ENCODE measurements around the gene PACSIN3.
"Not testable (repeated sequence)": the region's sequence is repeated elsewhere in the genome, so short reads cannot be mapped to it uniquely, and the experiment has no call there.

The PACSIN3 gene

GRCh38 chr11:47186076-47186699, at the start of gene PACSIN3:
Gene PACSIN3, minus strand, starts transcription at chr11:47186434. Its CDS starts 3,707 bp downstream, at chr11:47182727.
- no peak for DNase-seq

DNA sequence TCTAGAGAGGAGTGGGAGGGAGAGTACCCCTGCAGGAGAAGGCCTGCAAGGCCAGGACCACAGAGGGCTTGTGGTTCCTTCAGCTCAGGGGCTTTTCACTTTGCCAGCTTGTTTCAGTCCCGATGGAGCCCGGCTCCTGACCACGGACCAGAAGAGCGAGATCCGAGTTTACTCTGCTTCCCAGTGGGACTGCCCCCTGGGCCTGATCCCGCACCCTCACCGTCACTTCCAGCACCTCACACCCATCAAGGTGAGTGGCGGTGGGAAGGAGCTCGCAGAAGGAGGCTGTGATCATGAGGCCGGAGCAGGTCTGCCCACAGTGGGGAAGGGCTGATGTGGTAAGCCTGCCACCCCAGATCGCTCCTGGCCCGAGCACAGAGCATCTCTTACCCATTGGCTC, 48.9 kb upstream of the PACSIN3 start:
- no peak for DNase-seq

DNA sequence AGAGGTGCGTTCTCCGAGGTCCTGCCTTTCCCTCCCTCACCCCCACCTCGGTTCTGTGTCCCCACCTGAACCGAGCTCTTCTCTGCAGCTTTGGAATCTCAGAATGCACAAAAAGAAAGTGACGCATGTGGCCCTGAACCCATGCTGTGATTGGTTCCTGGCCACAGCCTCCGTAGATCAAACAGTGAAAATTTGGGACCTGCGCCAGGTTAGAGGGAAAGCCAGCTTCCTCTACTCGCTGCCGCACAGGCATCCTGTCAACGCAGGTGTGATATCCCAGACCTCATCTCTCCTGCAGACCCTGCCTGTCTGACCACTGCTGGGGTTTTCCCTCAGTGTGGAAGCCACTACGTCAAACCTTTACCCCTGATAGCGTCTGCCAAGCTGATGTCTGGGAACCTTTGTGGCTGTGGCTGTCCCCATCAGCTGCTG, 48.5 kb upstream of the PACSIN3 start:
- no peak for DNase-seq

- DNase-seq = no peak
These were observed 47.9 kb upstream of the PACSIN3 start for GRCh38 chr11:47233989-47234668.

DNA sequence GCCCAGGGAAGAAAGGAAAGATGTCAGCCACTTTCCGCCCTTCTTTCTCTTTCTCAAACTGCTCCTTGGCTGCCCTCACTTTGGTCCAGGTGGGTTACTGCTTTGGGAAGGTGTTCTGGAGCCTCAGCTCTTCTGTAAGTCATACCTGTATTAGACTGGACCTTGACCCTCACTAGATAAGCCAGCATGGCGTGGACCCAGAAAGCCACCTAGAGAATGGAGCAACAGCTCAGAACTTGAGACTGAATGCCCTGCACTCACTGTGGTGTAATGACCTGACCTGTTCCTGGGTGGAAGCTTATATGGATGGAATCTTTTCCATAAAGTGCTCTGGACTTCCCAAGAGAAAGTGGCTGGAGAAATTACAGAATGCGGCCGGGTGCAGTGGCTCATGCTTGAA, 46.8 kb upstream of the PACSIN3 start:
- no peak for DNase-seq

DNA sequence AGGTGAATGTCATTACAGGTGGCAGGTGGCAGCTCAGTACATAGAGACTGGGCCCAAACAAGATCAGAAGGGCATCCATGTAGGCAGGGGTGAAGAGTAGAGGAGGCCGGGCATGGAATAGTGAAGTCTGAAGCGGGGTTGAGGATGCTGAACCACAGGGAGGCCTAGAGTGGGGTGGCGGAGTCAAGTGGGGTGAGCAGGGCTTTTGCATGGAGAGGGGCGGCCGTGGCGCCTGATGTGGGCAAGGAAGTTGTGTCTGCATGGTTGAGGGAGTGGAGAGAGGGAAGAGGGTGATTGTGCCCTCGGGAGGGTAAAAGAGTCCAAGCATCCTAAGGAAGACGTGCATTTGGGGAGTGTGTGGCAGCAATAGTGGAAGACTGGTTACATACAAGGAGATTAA, 42.9 kb upstream of the PACSIN3 start:
- no peak for DNase-seq

DNA sequence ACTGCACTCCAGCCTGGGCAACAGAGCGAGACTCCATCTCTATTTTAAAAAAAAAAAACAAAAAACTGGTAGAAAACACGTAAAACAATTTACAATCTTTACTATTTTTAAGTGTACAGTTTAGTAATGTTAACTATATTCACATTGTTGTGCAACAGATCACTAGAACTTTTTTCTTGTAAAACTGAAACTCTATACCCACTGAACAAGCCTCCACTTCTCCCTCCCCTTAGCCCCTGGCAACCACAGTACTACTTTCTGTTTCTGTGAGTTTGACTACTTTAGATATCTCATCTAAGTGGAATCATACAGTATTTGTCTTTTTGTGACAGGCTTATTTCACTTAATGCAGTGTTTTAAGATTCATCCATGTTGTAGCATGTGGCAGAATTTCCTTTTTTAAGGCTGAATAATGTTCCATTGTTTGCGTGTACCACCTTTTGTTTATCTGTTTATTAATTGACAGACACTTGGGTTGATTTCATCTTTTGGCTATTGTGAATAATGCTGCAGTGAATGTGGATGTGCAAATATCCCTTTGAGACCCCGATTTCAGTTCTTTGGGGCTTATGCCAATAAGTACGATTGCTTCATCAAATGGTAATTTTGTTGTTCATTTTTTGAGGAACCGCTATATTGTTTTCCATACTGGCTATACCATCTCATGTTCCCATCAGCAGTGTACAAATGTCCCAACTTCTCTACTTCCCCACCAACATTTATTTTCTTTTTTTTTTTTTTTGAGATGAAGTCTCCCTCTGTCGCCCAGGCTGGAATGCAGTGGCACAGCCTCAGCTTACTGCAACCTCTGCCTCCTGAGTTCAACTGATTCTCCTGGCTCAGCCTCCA, 39.5 kb upstream of the PACSIN3 start:
- no peak for DNase-seq

GRCh38 chr11:47222696-47223095, 36.5 kb upstream of the PACSIN3 start:
- DNase-seq = no peak

DNA sequence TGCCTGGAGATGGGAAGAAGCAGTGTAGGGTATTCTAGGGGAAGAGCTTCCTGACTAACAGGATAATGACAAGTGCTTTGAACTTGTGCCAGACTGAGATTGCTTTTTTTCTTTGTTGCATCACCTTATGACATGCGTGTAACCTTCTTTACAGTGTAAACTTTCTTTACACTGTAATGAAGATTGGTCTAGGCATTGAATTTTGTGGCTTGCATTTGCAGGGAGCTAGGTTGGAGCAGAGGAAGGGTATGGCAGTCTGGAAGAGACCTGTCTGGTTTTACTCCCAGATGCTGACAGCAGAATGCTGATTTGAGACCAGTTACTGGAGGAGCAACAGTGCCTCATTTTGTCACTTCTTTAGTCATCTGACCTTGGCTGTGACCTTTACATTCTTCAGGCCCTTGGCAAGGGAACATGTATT, 34.2 kb upstream of the PACSIN3 start:
- no peak for DNase-seq

DNA sequence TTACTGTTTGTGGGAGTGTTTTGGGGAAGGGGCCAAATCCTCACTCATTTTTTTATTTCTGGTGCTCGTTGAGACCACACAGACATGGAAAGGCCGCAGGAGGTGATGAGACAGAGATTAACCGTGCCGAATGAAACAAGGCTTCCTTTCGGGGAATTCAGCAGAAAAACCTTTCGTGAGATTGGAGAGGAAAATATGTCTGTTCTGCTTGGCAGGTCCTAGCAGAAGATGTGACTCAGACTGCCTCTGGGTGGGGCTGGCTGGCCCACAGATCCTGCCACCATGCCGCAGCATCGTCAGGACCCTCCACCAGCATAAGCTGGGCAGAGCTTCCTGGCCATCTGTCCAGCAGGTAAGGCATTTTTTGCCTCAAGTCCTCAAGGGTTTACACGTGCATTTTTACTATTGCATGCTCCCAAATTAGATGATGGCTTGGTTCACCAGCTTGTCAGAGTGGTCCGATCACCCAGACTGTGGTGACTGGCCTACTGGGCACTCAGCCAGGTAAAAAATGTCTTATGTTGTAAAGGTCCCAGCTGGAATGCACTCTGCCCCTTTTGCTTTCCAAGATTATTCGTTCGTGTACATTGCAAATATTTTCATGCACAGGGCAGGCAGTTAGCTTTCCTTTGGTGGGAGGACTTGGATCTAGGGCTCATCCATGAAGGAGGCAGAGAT, 30.0 kb upstream of the PACSIN3 start:
- DNase-seq = no peak

GRCh38 chr11:47215366-47215910, 29.2 kb upstream of the PACSIN3 start:
- no peak for DNase-seq

DNA sequence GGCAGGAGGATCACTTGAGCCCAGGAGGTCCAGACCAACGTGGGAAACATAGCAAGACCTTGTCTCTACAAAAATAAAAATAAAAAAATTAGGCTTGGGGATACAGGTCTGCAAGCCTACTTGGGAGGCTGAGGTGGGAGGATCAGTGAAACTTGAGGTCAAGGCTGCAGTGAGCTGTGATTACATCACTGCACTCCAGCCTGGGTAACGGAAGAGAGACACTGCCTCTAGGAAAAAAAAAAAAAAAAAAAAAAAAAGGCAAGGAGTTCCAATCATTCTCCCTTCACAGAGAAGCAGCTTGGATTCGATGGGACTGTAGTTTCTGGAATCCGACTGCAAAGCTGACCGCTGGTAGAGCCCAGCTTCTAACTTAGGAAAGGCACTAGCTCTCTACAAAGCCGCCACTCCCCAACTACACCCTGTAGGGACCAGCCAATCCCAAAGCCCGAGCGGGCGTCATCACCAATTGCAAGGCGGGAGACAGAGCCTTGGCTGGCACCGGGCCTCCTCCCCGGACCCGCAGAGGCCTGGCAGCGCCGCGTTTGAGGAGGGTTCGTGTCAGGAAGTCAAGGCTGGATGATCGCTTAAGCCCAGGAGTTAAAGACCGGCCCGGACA, 27.8 kb upstream of the PACSIN3 start:
- DNase-seq = peak; percentile 72

GRCh38 chr11:47212938-47213337, 26.7 kb upstream of the PACSIN3 start:
- no peak for DNase-seq

DNA sequence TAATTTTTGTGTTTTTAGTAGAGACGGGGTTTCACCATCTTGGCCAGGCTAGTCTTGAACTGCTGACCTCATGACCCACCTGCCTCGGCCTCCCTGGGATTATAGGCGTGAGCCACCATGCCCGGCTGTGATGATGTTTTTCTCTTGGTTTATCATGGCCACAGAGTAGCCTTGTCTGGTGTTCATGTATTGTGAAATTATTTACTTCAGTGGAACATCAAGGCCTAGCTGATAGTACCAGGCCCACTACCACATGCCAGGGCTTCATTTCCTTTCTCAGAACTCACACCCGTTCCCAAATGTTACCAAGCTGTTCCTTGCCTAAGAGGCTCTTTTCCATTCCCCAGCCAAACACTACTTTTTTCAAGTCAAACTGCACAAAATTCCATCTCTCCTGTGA, 22.4 kb upstream of the PACSIN3 start:
- no peak for DNase-seq

- not testable (repeated sequence) for DNase-seq
These were observed 21.8 kb upstream of the PACSIN3 start for GRCh38 chr11:47208008-47208552.

- no peak for DNase-seq
These were observed 21.2 kb upstream of the PACSIN3 start for GRCh38 chr11:47207459-47207858.

DNA sequence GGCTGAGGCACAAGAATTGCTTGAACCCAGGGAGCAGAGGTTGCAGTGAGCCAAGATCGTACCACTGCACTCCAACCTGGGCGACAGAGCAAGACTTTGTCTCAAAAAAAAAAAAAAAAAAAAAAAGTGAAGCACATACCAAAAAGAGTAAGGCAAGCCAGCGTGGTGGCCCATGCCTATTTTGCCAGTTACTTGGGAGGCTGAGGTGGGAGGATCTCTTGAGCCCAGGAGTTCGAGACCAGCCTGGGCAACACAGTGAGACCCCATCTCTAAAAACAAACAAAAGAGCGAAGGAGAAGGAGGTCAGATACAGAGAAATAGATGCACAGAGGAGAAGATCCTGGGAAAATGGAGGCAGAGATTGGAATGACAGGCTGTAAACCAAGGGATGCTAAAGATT, 20.3 kb upstream of the PACSIN3 start:
- not testable (repeated sequence) for DNase-seq

- DNase-seq = no peak
These were observed 18.4 kb upstream of the PACSIN3 start for GRCh38 chr11:47204637-47204989.

DNA sequence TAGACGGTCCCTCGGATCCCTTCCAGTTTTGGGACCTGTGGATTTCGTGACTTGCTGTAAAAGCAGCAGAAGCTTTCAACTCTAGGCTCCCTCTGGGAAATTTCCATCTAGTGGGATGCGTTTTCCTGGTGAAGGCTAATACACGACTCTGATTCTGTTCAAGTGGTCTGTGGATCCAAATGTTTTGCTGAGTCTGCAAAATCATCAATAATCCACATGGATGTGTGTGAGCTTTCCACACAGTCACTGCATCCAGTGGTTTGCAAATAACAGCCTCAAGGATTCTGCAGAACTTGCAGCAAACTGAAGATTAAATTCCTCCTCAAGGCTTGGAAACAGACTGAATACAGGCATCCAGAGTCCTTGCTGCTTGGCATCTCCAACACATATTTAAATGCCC, 16.3 kb upstream of the PACSIN3 start:
- DNase-seq = no peak

GRCh38 chr11:47201015-47201414, 14.8 kb upstream of the PACSIN3 start:
- no peak for DNase-seq

GRCh38 chr11:47198161-47198560, 11.9 kb upstream of the PACSIN3 start:
- not testable (repeated sequence) for DNase-seq

DNA sequence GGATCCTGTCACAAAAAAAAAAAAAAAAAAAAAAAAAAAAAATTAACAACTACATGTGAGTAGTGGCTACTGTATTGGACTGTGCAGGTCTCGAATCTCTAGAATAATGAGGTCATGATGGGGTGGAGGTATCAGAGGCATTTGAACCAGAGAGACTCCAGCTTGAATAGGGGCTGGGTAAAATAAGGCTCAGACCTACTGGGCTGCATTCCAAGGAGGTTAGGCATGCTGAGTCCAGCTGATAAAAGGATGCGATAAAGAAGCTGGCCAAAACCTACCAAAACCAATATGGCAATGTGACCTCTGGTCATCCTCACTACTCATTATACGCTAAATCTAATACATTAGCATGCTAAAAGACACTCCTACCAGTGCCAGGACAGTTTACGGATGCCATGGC, 5.9 kb upstream of the PACSIN3 start:
- no peak for DNase-seq
